ENCODE results near the gene NF1. TPM values are rescaled to one million over a fixed set of nuclear protein-coding genes. Genes with fewer than 3 reads are reported as not detected.

The NF1 gene
- total RNA-seq, 4 donors from 2014 or later: 40.9 to 64.8 (median 44.5) TPM

GRCh38 chr17:31388770-31389656, 294.2 kb downstream of the NF1 start:
- DNase-seq (ENCODE audit: extremely low spot score): no peak
- peaks cover 3 to 54% (median 26%) of the 10 kb centered on the region in 4 donors for H3K27me3 ChIP-seq
- WGBS: 81% methylated on average over 10 of the region's 18 CpGs

DNA sequence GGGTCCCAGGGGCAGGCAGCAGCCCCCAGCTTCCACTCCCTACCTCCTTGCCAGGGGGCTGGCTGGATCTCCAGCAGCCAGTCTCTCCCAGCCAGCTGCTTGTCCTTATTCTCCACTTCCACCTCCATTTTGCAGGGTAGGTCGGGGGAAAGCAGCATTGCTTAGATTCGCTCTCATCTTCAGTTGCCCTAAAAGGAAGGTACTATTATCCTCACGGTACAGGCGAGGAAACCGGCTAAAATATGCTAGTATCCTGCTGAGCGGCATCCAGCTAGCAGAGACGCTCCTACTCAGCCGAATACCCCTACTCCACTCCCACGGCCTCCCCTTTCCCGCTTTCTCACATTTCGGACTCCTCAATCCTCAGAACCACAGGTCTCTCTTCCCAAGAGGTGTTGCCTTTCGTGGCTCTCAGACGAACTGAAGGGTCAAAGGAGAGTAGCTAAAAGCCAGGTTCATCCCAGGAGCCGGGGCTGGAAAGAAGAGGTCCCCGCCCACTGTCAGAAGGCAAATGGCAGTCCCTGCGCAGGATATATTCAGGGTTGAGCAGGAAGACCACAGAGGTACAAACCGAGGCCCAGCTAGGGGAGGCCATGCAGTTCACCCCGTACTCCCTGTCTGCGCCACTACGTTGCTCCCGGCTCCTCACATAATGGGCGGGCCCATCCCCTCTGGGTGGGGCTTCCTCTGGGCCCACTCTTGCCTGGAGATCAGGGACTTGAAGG, 295.0 kb downstream of the NF1 start:
- Histone ChIP-seq H3K36me3 (no peaks in the 10 kb centered on the region), H3K4me3 (no peak overlapping the region), H3K27ac (replicated peaks in 1 of 4) (no peak overlapping the region), H3K4me1 (peaks cover 11 to 20% (median 16%) of the 10 kb centered on the region in 4 donors), H3K27me3 (peaks cover 3 to 62% (median 26%) of the 10 kb centered on the region in 4 donors), H3K9me3 (no peaks in the 10 kb centered on the region)
- WGBS: 79% methylated on average over 20 of the region's 22 CpGs
- DNase-seq (ENCODE audit: extremely low spot score): peak; percentile 83
- intact Hi-C loops (cut with DNase I): no loop called here
- TF ChIP-seq EP300 (IDR thresholded peaks at IDR 0.05) (no peak), POLR2A (IDR thresholded peaks at IDR 0.05; ENCODE audit: low read depth) (no peak), POLR2AphosphoS5 (IDR thresholded peaks at IDR 0.05) (no peak), CTCF (IDR thresholded peaks at IDR 0.05) (no peak)

More at GRCh38 chr17:31388770-31389656, 294.2 kb downstream of the NF1 start:
- TF ChIP-seq EP300 (IDR thresholded peaks at IDR 0.05) (no peak), CTCF (IDR thresholded peaks at IDR 0.05) (peak in 2 of 3 experiments; percentile 35 to 58)
- Histone ChIP-seq H3K4me3 (no peak overlapping the region), H3K27ac (replicated peaks in 1 of 4) (no peak overlapping the region), H3K9me3 (no peaks in the 10 kb centered on the region), H3K4me1 (peaks cover 11 to 20% (median 16%) of the 10 kb centered on the region in 4 donors), H3K36me3 (no peaks in the 10 kb centered on the region)
- intact Hi-C loops (cut with DNase I): no loop called here

GRCh38 chr17:31390426-31390747, 295.6 kb downstream of the NF1 start:
- H3K27me3 ChIP-seq: peaks cover 3 to 66% (median 26%) of the 10 kb centered on the region in 4 donors
- peaks cover 11 to 20% (median 16%) of the 10 kb centered on the region in 4 donors for H3K4me1 ChIP-seq
- H3K9me3 ChIP-seq: no peaks in the 10 kb centered on the region
- DNase-seq (ENCODE audit: extremely low spot score): peak; percentile 64
- intact Hi-C loops (cut with DNase I): no loop called here
- TF ChIP-seq POLR2A (IDR thresholded peaks at IDR 0.05; ENCODE audit: low read depth): no peak
- TF ChIP-seq CTCF (IDR thresholded peaks at IDR 0.05): no peak
- TF ChIP-seq POLR2AphosphoS5 (IDR thresholded peaks at IDR 0.05): no peak
- TF ChIP-seq EP300 (IDR thresholded peaks at IDR 0.05): no peak
- 80% methylated on average over 8 of the region's 8 CpGs for WGBS
- no peak overlapping the region for H3K27ac ChIP-seq (replicated peaks in 1 of 4)
- no peaks in the 10 kb centered on the region for H3K36me3 ChIP-seq
- H3K4me3 ChIP-seq: no peak overlapping the region

- Histone ChIP-seq H3K4me3 (peak overlapping the region; percentile 48 to 62 (median 50)), H3K36me3 (no peaks in the 10 kb centered on the region), H3K27me3 (peaks cover 3 to 72% (median 26%) of the 10 kb centered on the region in 4 donors), H3K4me1 (peaks cover 11 to 20% (median 16%) of the 10 kb centered on the region in 4 donors), H3K9me3 (no peaks in the 10 kb centered on the region), H3K27ac (replicated peaks in 1 of 4) (no peak overlapping the region)
- WGBS: 39% methylated on average over 19 of the region's 56 CpGs
- TF ChIP-seq POLR2A (IDR thresholded peaks at IDR 0.05; ENCODE audit: low read depth) (no peak), CTCF (IDR thresholded peaks at IDR 0.05) (no peak), EP300 (IDR thresholded peaks at IDR 0.05) (no peak), POLR2AphosphoS5 (IDR thresholded peaks at IDR 0.05) (no peak)
- intact Hi-C loops (cut with DNase I): no loop called here
- DNase-seq (ENCODE audit: extremely low spot score): peak; percentile 77
Observed at GRCh38 chr17:31390748-31391495, 296.1 kb downstream of the NF1 start.
